Activated T-helper 17 cell treated with anti-CD3 and anti-CD28 coated beads, Interleukin-2, amount 50 U/mL, for 72 hours (primary cell): Measurements from ENCODE around the gene KAT6B. TPM values are rescaled to one million over a fixed set of nuclear protein-coding genes. Genes with fewer than 3 reads are reported as not detected.

Source experiments
- ATAC-seq: fragments of 150-1000 bp; cut with Tn5 transposase; replicated peaks from 2 replicates; pipeline ENCODE4 v1.10.0; 2021; ENCODE audit warnings: mild to moderate bottlenecking, moderate library complexity
- H3K27ac Mint-ChIP-seq: one replicate; pipeline ENCODE4 v1.8.0; 2022; ENCODE audit warnings: mixed read lengths
- H3K27me3 Mint-ChIP-seq: one replicate; pipeline ENCODE4 v1.8.0; 2022; ENCODE audit warnings: mixed read lengths
- H3K36me3 Mint-ChIP-seq: one replicate; pipeline ENCODE4 v1.8.0; 2022; ENCODE audit warnings: low read depth, mild to moderate bottlenecking, mixed read lengths
- H3K4me1 Mint-ChIP-seq: one replicate; pipeline ENCODE4 v1.8.0; 2022; ENCODE audit warnings: mixed read lengths
- H3K4me3 Mint-ChIP-seq: one replicate; pipeline ENCODE4 v1.8.0; 2022; ENCODE audit warnings: mild to moderate bottlenecking, mixed read lengths
- H3K9me3 Mint-ChIP-seq: one replicate; pipeline ENCODE4 v1.8.0; 2022; ENCODE audit warnings: mixed read lengths
- total RNA-seq, 2 donors: library from RNA; stranded (reverse); gene quantifications; one replicate each; pipeline ENCODE4 v1.2.3, GENCODE V29; 2022

The KAT6B gene
- total RNA-seq, 2 donors from 2014 or later, result 20.5 to 25.9 TPM

DNA sequence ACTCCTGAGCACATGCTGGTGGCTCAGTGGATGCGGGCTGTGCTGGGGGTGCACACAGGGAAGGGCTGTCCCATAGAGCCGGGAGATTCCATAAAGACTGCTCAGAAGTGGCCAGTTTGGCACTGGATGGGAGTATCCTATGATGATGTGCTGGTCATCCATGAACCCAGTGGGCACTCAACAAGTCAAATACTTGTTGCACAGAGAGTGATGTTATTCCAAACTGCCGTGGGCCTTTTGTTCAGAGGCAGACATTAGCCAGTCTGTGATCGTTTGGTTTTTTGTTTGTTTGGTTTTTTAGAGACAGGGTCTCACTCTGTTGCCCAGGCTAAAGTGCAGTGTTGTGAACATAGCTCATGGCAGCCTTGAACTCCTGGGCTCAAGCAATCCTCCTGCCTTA lies 254.2 kb downstream of the KAT6B start:
- Mint-ChIP-seq H3K36me3 (no peaks in the 10 kb centered on the region), H3K27ac (no peak overlapping the region), H3K27me3 (no peaks in the 10 kb centered on the region), H3K4me3 (no peak overlapping the region), H3K4me1 (no peaks in the 10 kb centered on the region), H3K9me3 (peaks cover 6% of the 10 kb centered on the region)
- no peak for ATAC-seq

- H3K4me3 Mint-ChIP-seq, result no peak overlapping the region
- no peaks in the 10 kb centered on the region for H3K4me1 Mint-ChIP-seq
- H3K27ac Mint-ChIP-seq, result no peak overlapping the region
- no peaks in the 10 kb centered on the region for H3K36me3 Mint-ChIP-seq
- peaks cover 6% of the 10 kb centered on the region for H3K9me3 Mint-ChIP-seq
- ATAC-seq, result no peak
- H3K27me3 Mint-ChIP-seq, result no peaks in the 10 kb centered on the region
These were observed 255.0 kb downstream of the KAT6B start for GRCh38 chr10:75081379-75081778.
